HL-60 (cell line): Measurements from ENCODE around the gene PRKAA2.

Experiments
- CTCF ChIP-seq: IDR thresholded peaks from one replicate; pipeline ENCODE4 v1.5.1; 2011; ENCODE audit warnings: low read length, control low read depth, inconsistent platforms; ENCODE audit not compliant: insufficient read depth
- GABPA ChIP-seq: IDR thresholded peaks from 2 replicates; pipeline ENCODE4 v1.6.1; 2012; ENCODE audit warnings: low read depth
- POLR2AphosphoS5 ChIP-seq: IDR thresholded peaks from 2 replicates; pipeline ENCODE4 v1.6.1; 2012; ENCODE audit warnings: low read depth
- REST ChIP-seq: IDR thresholded peaks from 2 replicates; pipeline ENCODE4 v1.6.1; 2012; ENCODE audit warnings: low read depth; ENCODE audit not compliant: insufficient replicate concordance

GRCh38 chr1:56627636-56628039 is 17.5 kb upstream of the PRKAA2 start:
- TF ChIP-seq POLR2AphosphoS5 (no peak), CTCF (no peak), REST (no peak), GABPA (no peak)
